Loucy (cell line): ENCODE data around the gene DLGAP5.

ENCODE experiments used
- H2AFZ ChIP-seq: fragments of 200-600 bp; sonication (generic); 2 replicates; pipeline ENCODE4 v1.6.0; 2016; ENCODE audit warnings: antibody characterized with exemption, mild to moderate bottlenecking, low read length, moderate library complexity
- H3F3A ChIP-seq: fragments of 200-600 bp; 2 replicates; pipeline ENCODE4 v1.6.0; 2016; ENCODE audit warnings: antibody characterized with exemption, low read depth, mild to moderate bottlenecking
- H3K27me3 ChIP-seq: fragments of 200-600 bp; sonication (generic); 2 replicates; pipeline ENCODE4 v1.6.1; 2014; ENCODE audit warnings: low read length, mild to moderate bottlenecking; ENCODE audit not compliant: insufficient read depth, poor library complexity, severe bottlenecking
- H3K36me3 ChIP-seq: fragments of 200-600 bp; sonication (generic); 2 replicates; pipeline ENCODE4 v1.6.1; 2016; ENCODE audit warnings: low read length; ENCODE audit not compliant: insufficient read depth
- H3K4me1 ChIP-seq: fragments of 200-600 bp; sonication (generic); 2 replicates; pipeline ENCODE4 v1.5.1; 2014; ENCODE audit warnings: low read length, mild to moderate bottlenecking; ENCODE audit not compliant: insufficient read depth, poor library complexity, severe bottlenecking
- H3K4me2 ChIP-seq: fragments of 200-600 bp; sonication (generic); 2 replicates; pipeline ENCODE4 v1.6.0; 2014; ENCODE audit warnings: antibody characterized with exemption, low read length, low read depth, mild to moderate bottlenecking; ENCODE audit not compliant: poor library complexity, severe bottlenecking
- H3K4me3 ChIP-seq: fragments of 200-600 bp; sonication (generic); 2 replicates; pipeline ENCODE4 v1.5.1; 2014; ENCODE audit warnings: low read length, mild to moderate bottlenecking, mixed read lengths; ENCODE audit not compliant: poor library complexity, severe bottlenecking
- H3K79me2 ChIP-seq: fragments of 200-600 bp; sonication (generic); 2 replicates; pipeline ENCODE4 v1.6.1; 2014; ENCODE audit warnings: low read length; ENCODE audit not compliant: insufficient read depth
- H3K9ac ChIP-seq: fragments of 200-600 bp; sonication (generic); 2 replicates; pipeline ENCODE4 v1.6.0; 2014; ENCODE audit warnings: mild to moderate bottlenecking, low read depth, low read length, moderate library complexity; ENCODE audit not compliant: poor library complexity, severe bottlenecking
- H3K9me2 ChIP-seq: fragments of 200-600 bp; sonication (generic); replicated peaks from 2 replicates; pipeline ENCODE4 v1.6.1; 2016; ENCODE audit warnings: low read depth, low read length, mixed read lengths
- H3K9me3 ChIP-seq: fragments of 200-600 bp; sonication (generic); 2 replicates; pipeline ENCODE4 v1.6.1; 2014; ENCODE audit warnings: mild to moderate bottlenecking, antibody characterized with exemption, low read length, low read depth; ENCODE audit not compliant: insufficient read depth
- H4K20me1 ChIP-seq: fragments of 200-600 bp; sonication (generic); 2 replicates; pipeline ENCODE4 v1.6.0; 2014; ENCODE audit warnings: antibody characterized with exemption, low read length, mild to moderate bottlenecking; ENCODE audit not compliant: insufficient read depth, poor library complexity, severe bottlenecking
- CTCF ChIP-seq: fragments of 200-600 bp; sonication (generic); conservative IDR thresholded peaks from 2 replicates; pipeline ENCODE4 v1.5.1; 2014; ENCODE audit warnings: mild to moderate bottlenecking, antibody characterized with exemption, low read length
- EZH2phosphoT487 ChIP-seq: fragments of 200-600 bp; IDR thresholded peaks from 2 replicates; pipeline ENCODE4 v1.6.1; 2018; ENCODE audit warnings: antibody characterized with exemption, mild to moderate bottlenecking, moderate library complexity, borderline replicate concordance

Gene DLGAP5

GRCh38 chr14:55238019-55238680 lies 46.8 kb upstream of the DLGAP5 start:
- TF ChIP-seq EZH2phosphoT487 (no peak), CTCF (no peak)
- Histone ChIP-seq H3K4me2 (no peak overlapping the region), H3K27me3 (peaks cover 7% of the 10 kb centered on the region), H3K79me2 (no peaks in the 10 kb centered on the region), H3K9me2 (no peaks in the 10 kb centered on the region), H3K9me3 (no peaks in the 10 kb centered on the region), H3F3A (no peaks in the 10 kb centered on the region), H3K4me3 (no peak overlapping the region), H2AFZ (no peak overlapping the region), H4K20me1 (no peaks in the 10 kb centered on the region), H3K4me1 (no peaks in the 10 kb centered on the region), H3K9ac (no peak overlapping the region), H3K36me3 (no peaks in the 10 kb centered on the region)

GRCh38 chr14:55233591-55233990 lies 42.2 kb upstream of the DLGAP5 start:
- H4K20me1 ChIP-seq: no peaks in the 10 kb centered on the region
- no peaks in the 10 kb centered on the region for H3K4me1 ChIP-seq
- no peak overlapping the region for H3K9ac ChIP-seq
- no peaks in the 10 kb centered on the region for H3K9me2 ChIP-seq
- H3F3A ChIP-seq: no peaks in the 10 kb centered on the region
- H3K27me3 ChIP-seq: peaks cover 7% of the 10 kb centered on the region
- H3K36me3 ChIP-seq: no peaks in the 10 kb centered on the region
- H3K9me3 ChIP-seq: no peaks in the 10 kb centered on the region
- H2AFZ ChIP-seq: no peak overlapping the region
- no peak for TF ChIP-seq EZH2phosphoT487
- TF ChIP-seq CTCF: no peak
- H3K79me2 ChIP-seq: no peaks in the 10 kb centered on the region
- no peak overlapping the region for H3K4me2 ChIP-seq
- no peak overlapping the region for H3K4me3 ChIP-seq

GRCh38 chr14:55228261-55228660 lies 36.9 kb upstream of the DLGAP5 start:
- no peak overlapping the region for H3K4me3 ChIP-seq
- no peak overlapping the region for H2AFZ ChIP-seq
- no peaks in the 10 kb centered on the region for H3K79me2 ChIP-seq
- H4K20me1 ChIP-seq: no peaks in the 10 kb centered on the region
- no peak overlapping the region for H3K4me2 ChIP-seq
- H3K4me1 ChIP-seq: no peaks in the 10 kb centered on the region
- TF ChIP-seq CTCF (no peak), EZH2phosphoT487 (no peak)
- no peaks in the 10 kb centered on the region for H3F3A ChIP-seq
- no peak overlapping the region for H3K9ac ChIP-seq
- no peaks in the 10 kb centered on the region for H3K27me3 ChIP-seq
- no peaks in the 10 kb centered on the region for H3K36me3 ChIP-seq
- H3K9me2 ChIP-seq: no peaks in the 10 kb centered on the region
- H3K9me3 ChIP-seq: no peaks in the 10 kb centered on the region
